Naive thymus-derived CD8-positive, alpha-beta T cell (primary cell): ENCODE results near the gene TNS3. TPM values are rescaled to one million over a fixed set of nuclear protein-coding genes. Genes with fewer than 3 reads are reported as not detected.
"Not testable (repeated sequence)": the region's sequence is repeated elsewhere in the genome, so short reads cannot be mapped to it uniquely, and the experiment has no call there.

Experiments used
- ATAC-seq, 2 donors: fragments of 150-1000 bp; cut with Tn5 transposase in 1 of 2; sonication (Bioruptor Pico), chemical (Tn5 transposase) in 1 of 2; 1 replicate in 1 of 2; 2 replicates in 1 of 2; pipeline ENCODE4 v1.10.0; 2021; ENCODE audit warnings: mild to moderate bottlenecking in 2 of 2, moderate library complexity in 2 of 2
- POLR2A ChIA-PET: fragments of 350-600 bp; sonication (Branson Sonifier 250); formaldehyde crosslinking; loops from one replicate; lab custom pipeline; 2021; ENCODE audit warnings: antibody characterized with exemption; lab: Charles Lee
- DNase-seq, 10 donors: peaks; one replicate each; pipeline versions ENCODE4 v3.0.0 to v3.0.0-alpha.2; 2020 to 2022
- H3K27ac Mint-ChIP-seq, 10 donors: one replicate each; pipeline ENCODE4 v1.8.0; 2020 to 2022; ENCODE audit warnings: mild to moderate bottlenecking in 10 of 10, mixed read lengths in 10 of 10, moderate library complexity in 4 of 10, inconsistent platforms in 1 of 10
- H3K27me3 Mint-ChIP-seq, 5 donors: one replicate each; pipeline ENCODE4 v1.8.0; 2021 to 2022; ENCODE audit warnings: mixed read lengths in 5 of 5
- H3K36me3 Mint-ChIP-seq, 3 donors: one replicate each; pipeline ENCODE4 v1.8.0; 2020 to 2022; ENCODE audit warnings: mixed read lengths in 3 of 3, mild to moderate bottlenecking in 2 of 3, inconsistent platforms in 1 of 3
- H3K4me1 Mint-ChIP-seq, 4 donors: one replicate each; pipeline ENCODE4 v1.8.0; 2021 to 2022; ENCODE audit warnings: mixed read lengths in 4 of 4
- H3K4me3 Mint-ChIP-seq, 10 donors: one replicate each; pipeline ENCODE4 v1.8.0; 2020 to 2022; ENCODE audit warnings: mild to moderate bottlenecking in 10 of 10, mixed read lengths in 10 of 10, moderate library complexity in 6 of 10, inconsistent platforms in 1 of 10
- H3K9me3 Mint-ChIP-seq, 9 donors: one replicate each; pipeline ENCODE4 v1.8.0; 2020 to 2022; ENCODE audit warnings: mixed read lengths in 9 of 9, mild to moderate bottlenecking in 3 of 9, inconsistent platforms in 1 of 9, moderate library complexity in 1 of 9
- polyA plus RNA-seq, 3 donors: library from polyadenylated mRNA; unstranded; fragments of 300-500 nt; fragmentation: Illumina TruSeq; gene quantifications; one replicate each; pipeline ENCODE4 v1.2.3, GENCODE V29; 2021
- total RNA-seq, 8 experiments: library from RNA in 2 of 8; stranded (reverse) in 2 of 8; gene quantifications; one replicate each; pipeline ENCODE4 v1.2.3 and lab custom pipeline; 2021 to 2026

The TNS3 gene
- total and polyA plus RNA-seq, 5 experiments from 2014 or later: 1.2 to 1.6 TPM; not detected in 3

- Mint-ChIP-seq H3K9me3 (peaks cover 0 to 4% (median 0%) of the 10 kb centered on the region in 9 donors), H3K4me3 (no peak overlapping the region), H3K36me3 (no peaks in the 10 kb centered on the region), H3K27me3 (no peaks in the 10 kb centered on the region), H3K4me1 (no peaks in the 10 kb centered on the region), H3K27ac (no peak overlapping the region)
- ATAC-seq: no peak
- no peak for DNase-seq
- POLR2A ChIA-PET: no interaction called here
Measured at GRCh38 chr7:47271749-47272148, 310.2 kb downstream of the TNS3 start.

DNA sequence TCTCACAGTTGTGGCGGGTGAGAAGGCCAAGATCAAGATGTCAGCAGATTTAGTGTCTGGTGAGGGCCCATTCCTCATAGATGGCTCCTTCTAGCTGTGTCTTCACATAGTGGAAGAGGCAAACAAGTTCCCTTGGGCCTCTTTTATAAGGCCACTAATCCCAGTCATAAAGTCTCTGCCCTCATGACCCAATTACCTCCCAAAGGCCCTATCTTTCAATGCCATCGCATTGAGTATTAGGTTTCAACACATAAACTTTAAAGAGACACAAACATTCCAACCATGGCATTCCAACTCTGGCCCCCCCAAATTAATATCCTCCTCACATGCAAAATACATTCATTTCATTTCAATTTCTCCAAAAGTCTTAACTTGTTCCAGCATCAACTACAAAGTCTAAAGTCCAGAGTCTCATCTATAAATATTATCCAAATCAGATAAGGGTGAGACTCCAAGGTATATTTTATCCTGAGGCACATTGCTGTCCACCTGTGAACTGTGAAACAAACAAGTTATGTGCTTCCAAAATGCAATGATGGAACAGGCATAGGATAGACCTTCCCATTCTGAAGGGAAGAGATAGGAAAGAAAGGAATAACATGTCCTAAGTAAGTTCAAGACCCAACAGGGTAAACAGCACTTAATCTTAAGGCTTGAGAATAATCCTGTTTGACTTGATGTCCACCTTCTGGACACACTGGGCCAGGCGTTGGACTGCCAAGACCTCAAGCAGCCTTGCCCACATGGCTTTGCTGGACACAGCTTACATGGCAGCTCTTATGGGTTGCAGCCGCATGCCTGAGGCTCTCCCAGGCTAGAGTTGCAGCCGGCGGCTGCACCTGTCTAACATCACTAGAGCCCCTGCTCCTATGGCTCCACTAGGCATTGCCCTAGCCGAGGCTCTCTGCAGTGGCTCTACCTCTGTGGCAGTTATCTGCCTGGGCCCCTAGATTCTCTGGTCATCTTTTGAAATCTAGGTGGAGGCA is 312.8 kb downstream of the TNS3 start:
- ATAC-seq (no peak), DNase-seq (no peak)
- H3K27ac Mint-ChIP-seq: no peak overlapping the region
- no peaks in the 10 kb centered on the region for H3K36me3 Mint-ChIP-seq
- POLR2A ChIA-PET: no interaction called here
- peaks cover 0 to 1% (median 0%) of the 10 kb centered on the region in 5 donors for H3K27me3 Mint-ChIP-seq
- no peak overlapping the region for H3K4me3 Mint-ChIP-seq
- peaks cover 0 to 4% (median 0%) of the 10 kb centered on the region in 9 donors for H3K9me3 Mint-ChIP-seq
- no peaks in the 10 kb centered on the region for H3K4me1 Mint-ChIP-seq

GRCh38 chr7:47267346-47267745 is 314.6 kb downstream of the TNS3 start:
- peaks cover 0 to 1% (median 0%) of the 10 kb centered on the region in 5 donors for H3K27me3 Mint-ChIP-seq
- no peak for DNase-seq
- no peak overlapping the region for H3K4me3 Mint-ChIP-seq
- no peaks in the 10 kb centered on the region for H3K36me3 Mint-ChIP-seq
- no peak for ATAC-seq
- H3K27ac Mint-ChIP-seq: no peak overlapping the region
- POLR2A ChIA-PET: no interaction called here
- no peaks in the 10 kb centered on the region for H3K4me1 Mint-ChIP-seq
- H3K9me3 Mint-ChIP-seq: peaks cover 0 to 4% (median 0%) of the 10 kb centered on the region in 9 donors

DNA sequence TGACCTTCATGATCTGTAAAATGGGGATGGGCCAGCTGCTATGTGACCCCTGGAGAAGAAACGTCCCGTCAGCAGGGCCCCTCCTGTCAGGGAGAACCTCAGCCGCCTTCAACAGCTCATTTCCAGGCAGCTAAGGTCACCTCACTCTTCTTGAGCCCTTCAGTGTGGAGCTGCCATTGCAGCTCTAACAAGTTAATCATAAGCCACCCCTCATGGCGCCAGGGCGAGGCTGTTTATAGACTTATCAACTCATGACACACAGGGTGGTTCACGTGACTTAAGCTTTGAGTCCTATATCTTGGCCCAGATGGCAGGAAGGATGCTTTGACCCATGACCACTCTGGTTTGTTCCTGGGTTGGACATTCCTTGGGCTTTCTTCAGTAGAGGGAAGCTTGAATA is 315.1 kb downstream of the TNS3 start:
- Mint-ChIP-seq H3K27me3 (peaks cover 0 to 1% (median 0%) of the 10 kb centered on the region in 5 donors), H3K36me3 (no peaks in the 10 kb centered on the region), H3K4me3 (no peak overlapping the region), H3K27ac (peak overlapping the region in 1 of 10 donors; percentile 33), H3K4me1 (no peaks in the 10 kb centered on the region), H3K9me3 (peaks cover 0 to 4% (median 0%) of the 10 kb centered on the region in 9 donors)
- POLR2A ChIA-PET: no interaction called here
- DNase-seq (no peak), ATAC-seq (no peak)

GRCh38 chr7:47266131-47266706 is 315.7 kb downstream of the TNS3 start:
- no peaks in the 10 kb centered on the region for H3K36me3 Mint-ChIP-seq
- no peaks in the 10 kb centered on the region for H3K9me3 Mint-ChIP-seq
- no peak overlapping the region for H3K4me3 Mint-ChIP-seq
- ATAC-seq (no peak), DNase-seq (peak in 9 of 10 donors; percentile 10 to 45 (median 30))
- POLR2A ChIA-PET: no interaction called here
- H3K27me3 Mint-ChIP-seq: peaks cover 0 to 1% (median 0%) of the 10 kb centered on the region in 5 donors
- H3K4me1 Mint-ChIP-seq: no peaks in the 10 kb centered on the region
- no peak overlapping the region for H3K27ac Mint-ChIP-seq

DNA sequence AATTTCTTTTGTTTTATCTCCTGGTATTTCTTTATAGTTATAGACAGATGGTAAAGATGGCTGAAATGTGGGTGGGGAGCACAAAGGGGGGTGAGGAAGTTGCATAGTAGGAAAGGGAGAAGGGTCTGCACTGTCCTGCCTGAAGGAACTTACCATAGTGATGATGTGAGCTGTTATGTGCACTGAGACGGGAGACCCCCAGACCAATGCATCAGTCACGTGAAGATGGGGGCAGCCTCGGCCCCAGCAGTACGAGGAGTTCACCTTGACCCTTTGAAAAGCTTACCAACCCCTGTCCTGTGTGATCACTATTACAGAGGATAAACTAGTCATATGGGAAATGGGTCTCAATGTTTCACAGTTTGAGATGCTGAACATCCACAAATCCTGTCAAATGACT is 316.3 kb downstream of the TNS3 start:
- H3K9me3 Mint-ChIP-seq: no peaks in the 10 kb centered on the region
- DNase-seq (no peak), ATAC-seq (no peak)
- H3K4me1 Mint-ChIP-seq: no peaks in the 10 kb centered on the region
- POLR2A ChIA-PET: no interaction called here
- peaks cover 0 to 3% (median 0%) of the 10 kb centered on the region in 5 donors for H3K27me3 Mint-ChIP-seq
- no peaks in the 10 kb centered on the region for H3K36me3 Mint-ChIP-seq
- no peak overlapping the region for H3K27ac Mint-ChIP-seq
- no peak overlapping the region for H3K4me3 Mint-ChIP-seq

DNA sequence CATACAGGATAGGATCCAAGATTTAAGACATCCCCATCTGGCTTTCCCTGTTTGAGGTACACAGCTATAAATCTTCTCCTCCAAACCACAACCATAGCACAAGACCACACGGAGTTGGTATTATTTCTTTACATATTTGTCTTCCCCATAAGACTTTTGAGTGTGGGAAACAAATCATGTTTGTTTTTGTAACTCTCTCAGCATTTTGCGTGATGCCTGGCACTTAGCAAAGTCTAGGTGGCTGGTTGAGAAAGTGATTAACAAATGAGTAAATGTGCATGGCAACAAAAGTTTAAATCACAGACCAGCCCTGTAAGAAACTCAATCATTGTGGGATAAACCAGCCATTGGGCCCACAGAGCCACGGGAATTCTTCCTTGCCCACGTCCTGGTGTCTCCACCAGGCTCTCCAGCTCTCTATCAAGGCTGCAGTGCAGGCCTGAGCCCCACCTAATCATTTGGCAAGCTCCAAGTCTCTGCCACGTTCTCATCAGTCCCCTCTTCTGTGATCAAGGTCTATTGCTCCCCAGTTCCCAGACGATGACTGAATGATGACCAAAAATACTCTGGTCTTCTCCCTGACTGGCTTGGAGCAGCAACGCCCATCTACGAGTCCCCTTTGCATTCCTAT is 317.8 kb downstream of the TNS3 start:
- H3K27me3 Mint-ChIP-seq: peaks cover 3 to 17% (median 8%) of the 10 kb centered on the region in 5 donors
- ATAC-seq (no peak), DNase-seq (no peak)
- POLR2A ChIA-PET: interaction anchor here (0.7 kb wide), 1 partner anchor 218 kb away, joined by 3 read pairs; no protein-coding TSS in a partner anchor
- H3K36me3 Mint-ChIP-seq: no peaks in the 10 kb centered on the region
- no peak overlapping the region for H3K4me3 Mint-ChIP-seq
- H3K4me1 Mint-ChIP-seq: no peaks in the 10 kb centered on the region
- no peak overlapping the region for H3K27ac Mint-ChIP-seq
- H3K9me3 Mint-ChIP-seq: no peaks in the 10 kb centered on the region

DNA sequence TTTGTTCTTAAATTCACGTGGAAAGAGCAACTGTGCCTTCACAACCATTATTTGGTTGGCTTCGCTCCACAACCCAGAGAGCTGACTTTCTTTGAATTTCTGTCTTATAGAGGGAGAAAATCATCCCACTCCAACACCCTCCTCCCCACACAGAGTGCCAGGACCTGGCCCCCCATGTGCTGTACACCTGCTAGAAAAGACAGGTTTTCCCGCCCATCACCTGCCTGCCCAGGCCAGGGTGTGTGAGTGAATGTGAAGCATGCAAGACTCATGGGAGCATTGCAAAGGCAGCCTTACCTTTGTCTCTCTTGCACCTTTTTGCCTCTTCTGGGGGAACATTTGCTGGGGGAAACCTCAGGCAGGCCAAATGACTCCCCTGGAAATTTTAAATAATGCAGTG is 319.0 kb downstream of the TNS3 start:
- POLR2A ChIA-PET: no interaction called here
- Mint-ChIP-seq H3K36me3 (no peaks in the 10 kb centered on the region), H3K27me3 (peaks cover 5 to 24% (median 16%) of the 10 kb centered on the region in 5 donors), H3K9me3 (no peaks in the 10 kb centered on the region), H3K27ac (no peak overlapping the region), H3K4me1 (no peaks in the 10 kb centered on the region), H3K4me3 (no peak overlapping the region)
- DNase-seq: no peak
- ATAC-seq: no peak

- DNase-seq, POLR2A ChIA-PET, H3K4me1 Mint-ChIP-seq, H3K27ac Mint-ChIP-seq, H3K36me3 Mint-ChIP-seq, ATAC-seq, H3K9me3 Mint-ChIP-seq, H3K4me3 Mint-ChIP-seq: not testable (repeated sequence)
- peaks cover 7 to 32% (median 21%) of the 10 kb centered on the region in 5 donors for H3K27me3 Mint-ChIP-seq
Measured at GRCh38 chr7:47262160-47262559, 319.8 kb downstream of the TNS3 start.

GRCh38 chr7:47260270-47260669 is 321.6 kb downstream of the TNS3 start:
- POLR2A ChIA-PET: no interaction called here
- Mint-ChIP-seq H3K27me3 (peaks cover 10 to 50% (median 39%) of the 10 kb centered on the region in 5 donors), H3K4me3 (no peak overlapping the region), H3K36me3 (no peaks in the 10 kb centered on the region), H3K27ac (no peak overlapping the region), H3K9me3 (peaks cover 0 to 2% (median 0%) of the 10 kb centered on the region in 9 donors), H3K4me1 (peaks cover 3 to 8% (median 6%) of the 10 kb centered on the region in 4 donors)
- DNase-seq (no peak), ATAC-seq (no peak)

DNA sequence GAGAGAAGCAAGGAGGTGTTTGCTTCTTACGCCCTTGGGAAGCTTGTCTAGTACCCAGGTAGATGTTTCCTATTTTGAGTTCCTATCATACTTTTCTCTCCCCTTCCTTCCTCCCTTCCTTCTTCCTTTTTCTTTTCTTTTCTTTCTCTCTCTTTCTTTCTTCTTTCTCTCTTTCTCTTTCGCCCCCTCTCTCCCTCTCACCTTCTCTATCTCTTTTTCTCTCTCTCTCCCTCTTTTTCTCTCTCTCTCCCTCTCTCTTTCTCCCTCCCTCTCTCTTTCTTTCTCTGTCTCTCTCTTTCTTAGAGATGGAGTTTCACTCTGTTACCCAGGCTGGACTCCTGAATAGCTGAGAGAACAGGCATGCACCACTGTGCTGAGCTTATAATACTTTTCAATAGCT is 322.2 kb downstream of the TNS3 start:
- peaks cover 0 to 2% (median 0%) of the 10 kb centered on the region in 9 donors for H3K9me3 Mint-ChIP-seq
- no peak overlapping the region for H3K27ac Mint-ChIP-seq
- peaks cover 7 to 14% (median 9%) of the 10 kb centered on the region in 4 donors for H3K4me1 Mint-ChIP-seq
- H3K4me3 Mint-ChIP-seq: no peak overlapping the region
- H3K27me3 Mint-ChIP-seq: peaks cover 10 to 52% (median 39%) of the 10 kb centered on the region in 5 donors
- POLR2A ChIA-PET: no interaction called here
- DNase-seq (no peak), ATAC-seq (no peak)
- H3K36me3 Mint-ChIP-seq: no peaks in the 10 kb centered on the region

GRCh38 chr7:47258798-47259197 is 323.1 kb downstream of the TNS3 start:
- DNase-seq (no peak), ATAC-seq (no peak)
- no peaks in the 10 kb centered on the region for H3K36me3 Mint-ChIP-seq
- peaks cover 9 to 20% (median 14%) of the 10 kb centered on the region in 4 donors for H3K4me1 Mint-ChIP-seq
- no peak overlapping the region for H3K27ac Mint-ChIP-seq
- POLR2A ChIA-PET: no interaction called here
- no peak overlapping the region for H3K4me3 Mint-ChIP-seq
- H3K27me3 Mint-ChIP-seq: peaks cover 10 to 52% (median 39%) of the 10 kb centered on the region in 5 donors
- peaks cover 0 to 2% (median 0%) of the 10 kb centered on the region in 9 donors for H3K9me3 Mint-ChIP-seq
